SK-N-SH treated with all-trans-retinoic acid at 6 μM for 48 hours (cell line): ENCODE measurements around the gene MAN1A1.

ENCODE experiments used
- ARNTL ChIP-seq: fragments of 450-650 bp; formaldehyde crosslinking; IDR thresholded peaks from 2 replicates; pipeline ENCODE4 v1.5.0; 2020; ENCODE audit warnings: low read depth, mild to moderate bottlenecking, moderate library complexity, borderline replicate concordance
- CSRNP3 ChIP-seq: fragments of 250-450 bp; sonication (Bioruptor Pico); IDR thresholded peaks from 2 replicates; pipeline ENCODE4 v1.5.1; 2021; ENCODE audit warnings: mild to moderate bottlenecking, moderate library complexity
- ESRRG ChIP-seq: fragments of 250-450 bp; sonication (Bioruptor Pico); IDR thresholded peaks from 2 replicates; pipeline ENCODE4 v1.6.1; 2021; ENCODE audit warnings: mild to moderate bottlenecking
- TCF4 ChIP-seq: fragments of 250-450 bp; sonication (Bioruptor Pico); IDR thresholded peaks from 2 replicates; pipeline ENCODE4 v1.8.0; 2021; ENCODE audit warnings: mild to moderate bottlenecking, moderate library complexity, borderline replicate concordance
- ZNF565 ChIP-seq: fragments of 450-650 bp; formaldehyde crosslinking; conservative IDR thresholded peaks from 2 replicates; pipeline ENCODE4 v1.5.0; 2020; ENCODE audit warnings: low read depth, mild to moderate bottlenecking, moderate library complexity
- ZNF70 ChIP-seq: fragments of 450-650 bp; formaldehyde crosslinking; IDR thresholded peaks from 2 replicates; pipeline ENCODE4 v1.5.0; 2020; ENCODE audit warnings: mild to moderate bottlenecking, moderate library complexity
- ZNF8 ChIP-seq: fragments of 450-650 bp; formaldehyde crosslinking; IDR thresholded peaks from 2 replicates; pipeline ENCODE4 v1.5.0; 2020; ENCODE audit warnings: mild to moderate bottlenecking, moderate library complexity

- TF ChIP-seq CSRNP3 (CRISPR knock-in tag) (no peak), ZNF565 (no peak), ZNF70 (no peak), ESRRG (CRISPR knock-in tag) (no peak), ZNF8 (CRISPR knock-in tag) (no peak), ARNTL (no peak), TCF4 (CRISPR knock-in tag) (no peak)
Observed at GRCh38 chr6:119349361-119350201, at the start of gene MAN1A1.
